ENCODE results near the gene AUTS2.

AUTS2 gene

DNA sequence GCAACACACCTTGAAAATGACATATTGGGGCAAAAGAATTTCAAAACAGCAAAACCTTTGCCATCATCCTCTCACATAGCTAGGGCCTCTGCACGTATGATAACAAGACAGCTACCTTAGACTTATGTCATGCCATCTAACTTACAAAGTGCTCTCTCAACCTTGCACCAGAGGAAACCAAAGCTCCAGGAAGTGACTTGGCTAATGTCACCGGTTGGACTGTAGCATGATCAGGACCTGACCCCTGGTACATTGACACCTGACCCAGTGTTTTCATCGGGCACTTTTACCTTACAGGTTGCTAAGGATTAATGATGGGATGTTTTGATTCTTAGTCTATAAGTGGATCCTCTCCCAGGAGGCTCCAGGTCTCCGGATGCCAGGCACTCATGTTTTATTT is 1003.8 kb downstream of the AUTS2 start:
- DNase-seq (ENCODE audit: low read depth) = no peak

GRCh38 chr7:70607281-70607680 is 1009.0 kb downstream of the AUTS2 start:
- DNase-seq (ENCODE audit: low read depth) = no peak

GRCh38 chr7:70607759-70608158 is 1009.5 kb downstream of the AUTS2 start:
- no peak for DNase-seq (ENCODE audit: low read depth)

- no peak for DNase-seq (ENCODE audit: low read depth)
Observed at GRCh38 chr7:70608229-70608628, 1010.0 kb downstream of the AUTS2 start.

- DNase-seq (ENCODE audit: low read depth) = no peak
Observed at GRCh38 chr7:70612811-70613210, 1014.5 kb downstream of the AUTS2 start.

DNA sequence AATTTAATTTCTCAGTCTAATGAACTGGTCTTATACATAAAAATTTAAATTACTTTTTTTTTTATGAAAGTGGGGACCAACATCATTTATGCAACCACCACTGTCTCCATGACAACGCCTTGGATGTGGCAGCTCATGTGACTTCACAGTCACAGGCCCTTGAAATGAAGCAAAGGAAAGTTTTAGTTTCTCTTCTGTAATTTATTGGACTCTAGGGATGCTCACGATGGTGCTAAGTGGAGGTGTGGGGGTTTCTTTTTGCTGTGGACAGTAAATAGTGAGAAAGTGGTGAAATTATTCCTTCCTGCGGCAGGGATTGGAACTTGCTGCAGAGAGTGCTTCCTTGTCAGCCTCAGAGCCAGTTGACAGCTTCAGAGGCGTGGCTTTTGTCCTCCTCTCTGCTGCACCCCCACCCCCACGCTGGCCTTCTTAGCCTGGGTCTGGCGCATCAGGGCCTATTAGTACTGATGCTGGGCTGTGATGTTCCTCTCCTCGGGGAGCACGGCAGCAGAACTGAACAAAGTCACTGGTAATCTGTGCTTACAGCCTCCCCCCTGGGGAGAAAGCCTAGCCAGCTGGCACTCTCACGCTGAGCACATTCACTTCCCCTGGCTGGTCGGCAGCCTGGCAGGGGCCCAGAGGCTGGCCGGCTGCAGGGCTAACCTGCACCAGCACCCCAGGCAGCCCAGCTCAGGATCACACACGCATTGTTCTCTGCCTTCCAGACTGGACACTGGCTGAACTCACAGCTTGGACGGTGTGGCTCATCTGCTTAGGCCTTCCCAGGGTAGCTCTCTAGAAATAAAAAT is 1016.2 kb downstream of the AUTS2 start:
- DNase-seq (ENCODE audit: low read depth) = no peak

DNA sequence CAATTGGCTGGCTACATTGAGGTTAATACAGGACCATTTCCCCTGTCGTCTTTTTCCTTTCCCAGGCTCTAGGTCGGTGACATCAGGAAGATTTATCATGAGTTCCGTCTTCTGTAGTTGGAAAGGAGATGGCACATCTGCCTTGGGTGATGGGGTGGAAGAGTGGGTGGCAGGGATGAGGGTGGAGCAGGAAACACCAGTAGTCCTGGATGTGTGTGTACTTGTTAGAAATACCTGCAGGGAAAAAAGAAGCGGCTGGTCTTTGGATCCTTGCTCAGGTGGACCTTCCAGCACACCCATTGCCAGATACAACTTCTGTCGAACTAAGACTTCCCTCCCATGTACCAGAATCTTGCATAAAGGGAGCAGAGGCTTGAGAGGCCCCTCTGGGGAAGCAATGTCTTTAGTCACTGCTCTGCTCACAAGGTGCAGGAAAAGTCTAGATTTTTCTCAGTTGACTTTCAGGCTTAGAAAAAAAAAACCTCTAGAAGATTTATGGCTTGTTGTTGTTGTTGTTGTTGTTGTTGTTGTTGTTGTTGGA is 1016.9 kb downstream of the AUTS2 start:
- no peak for DNase-seq (ENCODE audit: low read depth)

DNA sequence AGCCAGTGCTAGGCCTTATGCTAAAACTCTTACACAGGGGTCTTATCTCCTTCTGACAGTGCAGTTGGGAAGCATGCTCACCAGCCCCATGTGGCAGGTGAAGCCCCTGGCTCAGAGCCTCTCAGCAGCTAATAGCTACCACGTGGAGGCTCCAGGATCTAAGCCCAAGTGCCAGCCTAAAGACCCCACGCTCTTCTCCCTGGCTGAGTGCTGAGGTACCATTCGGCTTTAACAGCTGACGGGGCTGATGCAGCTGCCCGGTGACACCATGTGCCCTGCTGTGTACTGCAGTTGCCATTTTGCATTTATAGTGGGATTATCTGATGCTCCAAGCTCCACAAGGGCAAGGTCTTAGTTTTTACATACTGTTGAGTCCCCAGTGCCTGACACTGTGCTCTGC is 1017.9 kb downstream of the AUTS2 start:
- DNase-seq (ENCODE audit: low read depth) = no peak

GRCh38 chr7:70616821-70617220 is 1018.5 kb downstream of the AUTS2 start:
- no peak for DNase-seq (ENCODE audit: low read depth)

DNA sequence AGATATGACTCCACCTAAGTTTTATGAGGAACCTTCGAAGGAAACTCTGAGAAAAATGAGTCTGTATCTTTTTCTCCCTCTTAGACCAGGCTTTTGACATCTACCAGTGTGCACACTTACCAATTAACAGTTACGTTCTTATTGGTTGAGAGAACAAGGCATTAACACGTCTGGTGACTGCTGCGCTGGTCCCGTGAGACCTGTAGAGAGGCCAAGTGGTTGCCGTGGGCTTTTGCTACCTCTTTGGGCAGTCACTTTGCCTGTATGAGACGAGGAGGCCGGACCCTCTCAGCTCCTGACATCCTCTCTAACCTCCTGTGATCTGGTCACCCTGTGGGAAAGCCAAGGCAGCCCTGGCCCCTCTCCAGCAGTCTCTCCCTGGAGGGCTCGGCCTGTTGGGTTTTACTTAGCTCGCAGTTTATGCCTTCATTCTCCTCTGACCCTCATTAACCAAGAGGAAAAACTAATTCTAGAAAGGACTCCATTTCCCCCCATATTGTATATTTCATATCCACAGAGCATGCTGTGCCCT is 1019.8 kb downstream of the AUTS2 start:
- DNase-seq (ENCODE audit: low read depth) = no peak

- no peak for DNase-seq (ENCODE audit: low read depth)
Observed at GRCh38 chr7:70619130-70619529, 1020.9 kb downstream of the AUTS2 start.

DNA sequence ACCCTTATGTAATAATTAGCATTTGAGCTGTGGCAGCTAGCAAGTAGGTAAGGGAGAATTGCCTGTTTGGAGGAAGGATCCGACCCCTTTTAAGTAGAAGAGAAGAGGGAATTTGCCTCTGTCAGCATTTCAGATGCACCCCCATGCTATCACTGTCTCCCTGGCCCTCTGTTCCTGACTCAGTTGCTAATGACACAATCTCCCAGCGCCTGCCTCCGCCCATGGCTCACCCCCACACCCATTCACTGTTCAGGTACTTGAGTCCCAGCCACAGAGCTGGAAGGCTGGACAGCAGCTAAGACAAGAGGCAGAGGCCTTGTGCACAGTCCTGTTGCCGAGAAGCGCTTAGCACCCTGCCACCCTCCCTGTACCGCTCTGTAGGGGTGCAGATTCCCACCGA is 1021.4 kb downstream of the AUTS2 start:
- no peak for DNase-seq (ENCODE audit: low read depth)

DNA sequence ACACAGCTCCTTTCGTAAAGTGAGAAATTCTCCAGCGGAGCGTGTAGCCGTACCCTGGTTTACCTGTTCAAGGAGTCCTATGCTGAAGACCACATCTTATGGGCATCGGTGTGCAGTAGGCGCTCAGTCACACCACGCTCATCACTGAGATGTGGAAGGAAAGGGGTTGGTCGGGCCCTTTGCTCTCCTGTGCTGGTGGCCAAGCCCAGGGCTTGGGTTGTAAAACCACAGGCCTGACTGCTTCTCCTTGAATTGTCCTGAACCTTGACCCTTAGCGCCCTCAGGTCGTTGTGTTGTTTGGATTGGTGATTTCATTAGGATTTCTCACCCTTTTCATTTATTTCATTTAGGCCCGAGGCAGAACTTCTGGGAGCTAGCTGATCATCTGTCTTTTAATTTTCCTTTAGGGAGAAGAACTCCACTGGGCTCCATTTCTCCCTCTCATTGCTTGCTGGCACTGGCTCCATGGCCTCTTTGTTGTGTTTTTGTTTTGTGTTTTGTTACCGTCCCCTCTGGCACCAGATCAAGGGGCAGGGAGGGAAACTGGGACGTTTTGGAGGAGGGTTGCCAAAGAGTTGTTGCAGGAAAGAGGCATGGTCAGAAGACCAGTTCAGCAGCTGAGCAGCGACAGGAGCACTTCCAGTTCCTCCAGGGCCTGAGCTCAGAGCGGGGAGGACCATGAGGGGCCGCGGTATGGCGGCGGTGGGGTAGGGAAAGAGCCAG is 1022.2 kb downstream of the AUTS2 start:
- no peak for DNase-seq (ENCODE audit: low read depth)

GRCh38 chr7:70621954-70622600 is 1023.8 kb downstream of the AUTS2 start:
- no peak for DNase-seq (ENCODE audit: low read depth)

DNA sequence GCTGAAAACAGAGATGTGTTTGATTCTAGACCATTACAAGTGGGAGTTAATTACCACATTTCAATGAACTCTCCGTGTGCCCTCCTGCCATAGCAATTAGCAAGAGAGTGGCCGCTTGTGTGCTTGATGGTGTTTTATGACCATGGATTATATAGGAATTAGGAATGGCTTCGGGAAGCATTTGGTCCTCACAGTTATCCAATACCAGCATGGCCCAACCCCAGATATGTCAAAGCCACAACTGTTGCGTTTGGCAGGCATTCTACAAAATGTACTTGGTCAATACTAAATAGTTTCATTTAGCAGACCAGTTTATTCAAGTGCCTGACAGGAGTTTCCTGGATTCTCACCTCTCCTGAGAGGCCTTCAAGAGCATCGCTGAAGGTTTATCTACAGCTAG is 1024.7 kb downstream of the AUTS2 start:
- no peak for DNase-seq (ENCODE audit: low read depth)

DNA sequence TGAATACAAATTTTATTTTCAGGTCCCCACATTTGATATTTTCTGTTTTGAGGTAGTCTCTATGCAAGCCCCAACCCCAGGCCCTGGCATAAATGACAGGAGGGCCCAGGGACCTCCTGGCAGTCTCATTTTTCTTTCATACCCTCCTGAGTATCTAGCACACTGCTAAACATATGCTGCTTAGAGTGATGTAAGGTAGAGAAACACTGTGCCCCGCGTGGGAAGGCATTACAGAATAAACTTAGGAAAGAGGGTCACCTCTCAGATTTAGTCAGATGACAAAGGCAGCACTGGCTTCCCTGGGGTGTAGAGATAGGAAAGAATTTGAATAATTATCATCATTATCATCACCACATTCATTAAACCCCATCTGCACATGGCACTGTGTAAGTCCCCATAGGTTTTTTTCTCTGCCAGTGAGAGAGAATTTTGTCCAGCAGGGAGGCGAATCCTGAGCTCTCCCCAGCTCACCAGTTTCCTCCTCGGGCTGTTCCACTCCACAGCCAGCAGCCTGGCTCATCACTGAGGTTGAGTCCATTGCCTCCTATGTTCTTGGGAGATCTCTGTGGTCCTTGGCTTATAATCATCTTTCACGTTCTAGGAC is 1026.3 kb downstream of the AUTS2 start:
- DNase-seq (ENCODE audit: low read depth) = no peak

DNA sequence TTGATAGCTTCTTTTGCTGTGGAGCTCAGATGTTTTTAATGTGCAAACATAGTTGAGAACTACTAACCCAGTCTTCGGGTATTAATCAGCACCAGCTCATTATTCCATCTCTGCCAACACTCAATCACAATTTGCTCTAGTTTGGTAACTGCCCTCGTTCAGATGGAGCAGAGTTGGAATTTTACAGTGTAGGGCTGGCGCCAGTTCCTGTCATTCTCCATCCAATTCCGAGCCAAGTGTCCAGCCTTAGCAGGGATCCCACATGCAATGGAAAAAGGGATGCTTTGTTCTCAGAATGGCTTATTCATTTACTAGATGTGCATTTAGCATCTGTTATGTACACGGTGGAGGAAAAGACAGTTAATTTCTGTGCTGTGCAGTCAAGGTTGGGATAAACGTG is 1029.2 kb downstream of the AUTS2 start:
- DNase-seq (ENCODE audit: low read depth) = no peak

DNA sequence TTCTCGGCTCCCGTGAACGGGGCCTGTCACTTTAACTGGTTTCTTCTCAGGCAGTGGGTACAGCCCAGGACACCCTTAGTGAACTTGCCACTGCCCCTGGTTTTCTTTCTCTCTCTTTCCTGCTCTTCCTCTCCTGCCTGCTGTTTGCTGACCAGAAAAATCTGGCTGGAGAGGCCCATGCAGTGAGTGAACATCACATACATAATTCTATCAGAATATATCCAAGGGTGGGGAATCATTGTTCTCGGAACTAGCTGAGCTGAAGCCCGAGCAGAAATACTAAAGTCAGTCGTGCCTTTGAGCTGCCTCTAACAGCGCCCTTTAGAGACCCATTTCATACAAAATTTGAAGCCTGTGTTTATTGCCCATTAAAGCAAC is 1032.2 kb downstream of the AUTS2 start:
- no peak for DNase-seq (ENCODE audit: low read depth)

- DNase-seq (ENCODE audit: low read depth) = no peak
Observed at GRCh38 chr7:70630818-70631457, 1032.7 kb downstream of the AUTS2 start.

DNA sequence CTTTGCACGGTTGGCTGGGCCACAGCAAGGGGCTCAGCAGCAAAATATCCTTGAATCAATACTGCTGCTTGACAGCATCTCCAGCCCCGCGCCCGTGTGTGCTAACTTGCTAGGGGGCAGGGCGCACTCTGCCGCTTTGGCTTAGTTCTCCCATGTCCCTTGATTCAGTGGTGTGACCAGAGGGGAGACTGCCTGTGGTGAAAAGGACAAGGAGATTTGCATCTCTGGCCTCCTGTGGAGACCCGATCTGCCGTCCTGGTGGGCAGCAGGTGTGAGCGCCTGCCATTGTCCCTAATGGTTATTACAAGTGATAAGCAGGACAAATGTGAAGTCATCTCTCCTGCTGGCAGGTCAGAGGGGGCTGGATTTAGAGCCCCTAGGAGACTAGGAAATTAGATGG is 1033.4 kb downstream of the AUTS2 start:
- no peak for DNase-seq (ENCODE audit: low read depth)

- no peak for DNase-seq (ENCODE audit: low read depth)
Observed at GRCh38 chr7:70632400-70632799, 1034.1 kb downstream of the AUTS2 start.

DNA sequence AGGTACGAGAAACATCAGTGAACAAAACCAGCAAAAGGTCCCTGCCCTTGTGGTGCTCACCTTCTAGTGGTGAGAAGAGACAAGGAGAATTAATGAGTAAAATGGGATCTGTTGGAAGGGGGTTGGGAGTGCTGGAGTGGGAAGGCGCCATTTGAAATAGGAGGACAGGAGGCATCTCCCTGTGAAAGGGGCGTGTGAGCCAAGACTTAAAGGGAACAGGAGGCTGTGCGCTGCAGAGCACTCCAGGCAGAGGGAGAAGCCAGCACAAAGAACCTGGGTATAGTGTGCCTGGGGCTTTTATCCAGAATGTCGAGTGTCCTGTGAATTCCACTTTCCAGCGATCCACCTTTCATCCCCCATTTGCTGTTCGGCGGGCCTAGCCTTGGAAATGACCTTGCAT is 1035.8 kb downstream of the AUTS2 start:
- no peak for DNase-seq (ENCODE audit: low read depth)

Measured in CMK (cell line).